Choroid plexus epithelial cell (primary cell): ENCODE measurements around the gene ABI3BP.

ENCODE experiments used
- DNase-seq: peaks from one replicate; pipeline ENCODE4 v3.0.0-alpha.2; 2010; ENCODE audit warnings: low read depth
- H3K4me3 ChIP-seq: 2 replicates; pipeline ENCODE4 v1.5.1; 2011; ENCODE audit warnings: low read depth, mild to moderate bottlenecking, control low read depth, low read length, moderate library complexity
- TF ChIP-seq, protein P1 (sequence below): conservative IDR thresholded peaks from 2 replicates; pipeline ENCODE4 v1.5.1; 2011; ENCODE audit warnings: low read depth, mild to moderate bottlenecking, control low read depth, inconsistent platforms, low read length, moderate library complexity

ABI3BP gene

DNA sequence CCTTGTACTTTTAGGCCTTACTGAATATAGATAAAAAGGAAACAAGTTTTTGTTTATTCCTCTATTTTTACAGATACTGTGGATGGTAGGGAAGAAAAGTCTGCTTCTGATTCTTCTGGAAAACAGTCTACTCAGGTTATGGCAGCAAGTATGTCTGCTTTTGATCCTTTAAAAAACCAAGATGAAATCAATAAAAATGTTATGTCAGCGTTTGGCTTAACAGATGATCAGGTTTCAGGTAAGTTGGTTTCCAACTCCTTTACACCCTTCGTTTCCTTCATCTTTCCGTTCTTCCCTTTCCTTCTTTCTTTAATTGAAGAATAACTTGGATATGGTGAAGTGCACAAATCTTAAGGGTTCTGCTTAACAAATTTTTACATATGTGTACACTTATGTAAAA lies 260.8 kb downstream of the ABI3BP start:
- no peak overlapping the region for H3K4me3 ChIP-seq
- TF ChIP-seq, protein P1, sequence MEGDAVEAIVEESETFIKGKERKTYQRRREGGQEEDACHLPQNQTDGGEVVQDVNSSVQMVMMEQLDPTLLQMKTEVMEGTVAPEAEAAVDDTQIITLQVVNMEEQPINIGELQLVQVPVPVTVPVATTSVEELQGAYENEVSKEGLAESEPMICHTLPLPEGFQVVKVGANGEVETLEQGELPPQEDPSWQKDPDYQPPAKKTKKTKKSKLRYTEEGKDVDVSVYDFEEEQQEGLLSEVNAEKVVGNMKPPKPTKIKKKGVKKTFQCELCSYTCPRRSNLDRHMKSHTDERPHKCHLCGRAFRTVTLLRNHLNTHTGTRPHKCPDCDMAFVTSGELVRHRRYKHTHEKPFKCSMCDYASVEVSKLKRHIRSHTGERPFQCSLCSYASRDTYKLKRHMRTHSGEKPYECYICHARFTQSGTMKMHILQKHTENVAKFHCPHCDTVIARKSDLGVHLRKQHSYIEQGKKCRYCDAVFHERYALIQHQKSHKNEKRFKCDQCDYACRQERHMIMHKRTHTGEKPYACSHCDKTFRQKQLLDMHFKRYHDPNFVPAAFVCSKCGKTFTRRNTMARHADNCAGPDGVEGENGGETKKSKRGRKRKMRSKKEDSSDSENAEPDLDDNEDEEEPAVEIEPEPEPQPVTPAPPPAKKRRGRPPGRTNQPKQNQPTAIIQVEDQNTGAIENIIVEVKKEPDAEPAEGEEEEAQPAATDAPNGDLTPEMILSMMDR: no peak
- no peak for DNase-seq

DNA sequence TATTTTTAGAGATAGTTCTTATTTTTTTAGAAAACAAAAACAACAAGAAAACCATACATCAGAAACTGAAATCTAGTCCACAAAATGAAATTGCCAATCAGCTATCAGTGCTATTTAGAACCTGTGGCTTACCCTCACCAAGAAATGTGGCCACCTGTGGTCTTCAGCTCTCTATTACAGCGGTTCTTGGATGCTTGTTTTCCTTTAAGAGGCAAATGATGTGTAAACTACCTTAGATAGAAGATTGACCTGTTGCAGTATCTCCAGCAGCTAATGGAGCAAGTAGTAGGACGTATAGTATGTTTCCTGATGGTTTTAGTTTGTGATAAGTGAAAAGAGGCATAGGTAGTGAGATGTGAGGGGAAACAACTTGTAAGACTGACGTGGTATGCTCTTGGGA lies 262.7 kb downstream of the ABI3BP start:
- TF ChIP-seq, protein P1: no peak
- no peak for DNase-seq
- no peak overlapping the region for H3K4me3 ChIP-seq

DNA sequence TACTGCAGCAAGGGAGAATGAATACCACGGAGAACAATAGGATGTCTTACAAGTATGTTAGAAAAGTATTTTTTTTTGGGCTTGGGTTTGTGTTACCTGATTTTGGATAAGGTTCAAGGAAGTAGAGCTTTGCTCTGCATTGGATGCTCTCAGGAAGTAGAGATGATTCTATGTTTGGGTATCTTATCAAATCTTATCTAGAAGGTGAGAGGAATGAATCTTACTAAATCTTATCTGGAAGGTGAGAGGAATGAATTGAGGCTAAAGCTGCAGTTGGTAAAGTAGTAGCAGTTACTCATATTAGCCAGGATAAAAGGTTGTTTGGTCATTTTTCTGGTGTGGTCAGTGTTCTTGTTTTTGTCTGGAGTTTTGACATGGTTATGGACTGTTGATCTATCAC lies 266.5 kb downstream of the ABI3BP start:
- no peak for DNase-seq
- no peak overlapping the region for H3K4me3 ChIP-seq
- TF ChIP-seq, protein P1: no peak

DNA sequence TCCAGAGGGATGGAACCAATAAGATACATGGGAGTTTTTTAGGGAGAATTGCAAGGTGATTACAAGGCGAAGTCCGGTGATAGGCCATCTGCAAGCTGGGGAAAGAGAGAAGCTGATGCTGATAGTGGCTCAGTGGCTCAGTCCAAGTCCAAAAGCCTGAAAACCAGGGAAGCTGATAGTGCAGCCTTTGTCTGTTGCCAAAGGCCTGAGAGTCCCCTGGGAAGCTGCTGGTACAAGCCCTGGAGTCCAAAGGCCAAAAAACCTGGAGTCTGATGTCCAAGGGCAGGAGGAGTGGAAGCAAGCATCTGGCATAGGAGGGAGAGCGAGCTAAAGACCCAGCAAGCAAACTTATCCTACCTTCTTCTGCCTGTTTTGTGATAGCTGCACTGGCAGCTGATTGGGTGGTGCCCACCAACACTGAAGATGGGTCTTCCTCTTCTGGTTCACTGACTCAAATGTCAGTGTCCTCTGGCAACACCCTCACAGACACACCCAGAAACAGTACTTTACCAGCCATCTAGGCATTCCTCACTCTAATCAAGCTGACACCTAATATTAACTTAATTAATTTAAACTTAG lies 267.2 kb downstream of the ABI3BP start:
- TF ChIP-seq, protein P1: no peak
- no peak for DNase-seq

DNA sequence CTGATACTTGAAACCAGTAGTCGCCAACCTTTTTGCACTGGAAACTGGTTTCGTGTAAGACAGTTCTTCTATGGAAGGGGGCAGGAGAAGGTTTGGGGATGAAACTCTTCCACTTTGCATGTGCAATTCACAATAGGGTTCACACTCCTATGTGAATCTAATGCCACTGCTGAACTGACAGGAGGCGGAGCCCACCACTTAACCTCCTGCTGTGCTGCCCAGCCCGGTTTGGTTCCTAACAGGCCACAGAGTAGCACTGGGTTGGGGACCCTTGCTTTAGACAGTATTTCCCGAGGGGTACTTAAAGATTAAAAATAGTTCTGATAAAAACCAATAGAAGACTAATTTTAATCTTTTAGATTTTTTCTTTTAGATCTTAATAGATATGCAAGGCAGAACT lies 272.8 kb downstream of the ABI3BP start:
- no peak overlapping the region for H3K4me3 ChIP-seq
- DNase-seq: no peak
- TF ChIP-seq, protein P1: no peak

More for the DNA sequence above, 267.2 kb downstream of the ABI3BP start:
- H3K4me3 ChIP-seq: no peak overlapping the region

DNA sequence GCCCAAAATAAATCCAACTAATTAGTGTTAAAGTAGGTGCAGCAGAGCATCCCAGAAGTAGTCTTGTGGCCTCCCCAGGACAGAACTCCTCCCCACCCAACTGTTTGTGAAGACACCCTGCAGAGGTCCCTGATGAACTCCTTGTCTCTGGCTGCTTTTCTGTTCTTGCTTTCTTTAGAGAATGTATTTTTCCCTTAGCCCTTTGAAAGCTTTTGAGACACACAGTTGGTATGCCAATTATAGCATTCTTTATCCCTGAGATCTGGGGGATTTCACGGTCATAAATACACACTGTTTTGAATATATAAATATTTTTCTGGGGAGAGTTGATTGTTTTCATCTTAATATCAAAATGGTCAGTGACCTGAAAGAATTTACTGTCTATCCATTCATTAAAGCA lies 274.1 kb downstream of the ABI3BP start:
- DNase-seq: peak; percentile 25
- TF ChIP-seq, protein P1: no peak
- no peak overlapping the region for H3K4me3 ChIP-seq
